EH (cell line): ENCODE measurements around the gene PGS1.

Experiments used
- DNase-seq: peaks from one replicate; pipeline ENCODE4 v3.0.0-alpha.2; 2015; ENCODE audit warnings: low read depth

The PGS1 gene

GRCh38 chr17:78408476-78409050 lies 30.1 kb downstream of the PGS1 start:
- DNase-seq: no peak

GRCh38 chr17:78409191-78409928 lies 30.9 kb downstream of the PGS1 start:
- DNase-seq: no peak

- no peak for DNase-seq
These were observed 32.9 kb downstream of the PGS1 start for GRCh38 chr17:78411241-78411857.

GRCh38 chr17:78412403-78412802 lies 34.0 kb downstream of the PGS1 start:
- peak; percentile 16 for DNase-seq

- DNase-seq: no peak
These were observed 36.0 kb downstream of the PGS1 start for GRCh38 chr17:78414178-78415162.

GRCh38 chr17:78415821-78416711 lies 37.6 kb downstream of the PGS1 start:
- DNase-seq: peak; percentile 59

- no peak for DNase-seq
These were observed 38.5 kb downstream of the PGS1 start for GRCh38 chr17:78416791-78417530.

GRCh38 chr17:78417531-78417909 lies 39.1 kb downstream of the PGS1 start:
- no peak for DNase-seq

GRCh38 chr17:78418326-78419026 lies 40.0 kb downstream of the PGS1 start:
- DNase-seq: no peak

- peak; percentile 24 for DNase-seq
These were observed 41.7 kb downstream of the PGS1 start for GRCh38 chr17:78419970-78420815.

- no peak for DNase-seq
These were observed 42.7 kb downstream of the PGS1 start for GRCh38 chr17:78421084-78421533.

- DNase-seq: peak; percentile 76
These were observed 43.3 kb downstream of the PGS1 start for GRCh38 chr17:78421534-78422266.

GRCh38 chr17:78422267-78422605 lies 43.8 kb downstream of the PGS1 start:
- no peak for DNase-seq

- no peak for DNase-seq
These were observed 44.6 kb downstream of the PGS1 start for GRCh38 chr17:78422872-78423588.

GRCh38 chr17:78423961-78424675 lies 45.7 kb downstream of the PGS1 start:
- no peak for DNase-seq

GRCh38 chr17:78425429-78425828 lies 47.0 kb downstream of the PGS1 start:
- DNase-seq: no peak
